AG09309 (cell line): ENCODE measurements around the gene HLA-G.

Experiments used
- DNase-seq: peaks from one replicate; pipeline ENCODE4 v3.0.0-alpha.2; 2010; ENCODE audit warnings: low read depth
- H3K4me3 ChIP-seq: 2 replicates; pipeline ENCODE4 v1.5.1; 2011; ENCODE audit warnings: mild to moderate bottlenecking, low read depth, low read length, moderate library complexity; ENCODE audit not compliant: control insufficient read depth
- CTCF ChIP-seq: IDR thresholded peaks from 2 replicates; pipeline ENCODE4 v1.5.1; 2011; ENCODE audit warnings: mild to moderate bottlenecking, low read depth, low read length, inconsistent platforms; ENCODE audit not compliant: insufficient read depth, control insufficient read depth; ENCODE audit errors: missing control alignments

Gene HLA-G

GRCh38 chr6:29858006-29858405 is 30.4 kb downstream of the HLA-G start:
- no peak for TF ChIP-seq CTCF
- DNase-seq = no peak
- no peak overlapping the region for H3K4me3 ChIP-seq

DNA sequence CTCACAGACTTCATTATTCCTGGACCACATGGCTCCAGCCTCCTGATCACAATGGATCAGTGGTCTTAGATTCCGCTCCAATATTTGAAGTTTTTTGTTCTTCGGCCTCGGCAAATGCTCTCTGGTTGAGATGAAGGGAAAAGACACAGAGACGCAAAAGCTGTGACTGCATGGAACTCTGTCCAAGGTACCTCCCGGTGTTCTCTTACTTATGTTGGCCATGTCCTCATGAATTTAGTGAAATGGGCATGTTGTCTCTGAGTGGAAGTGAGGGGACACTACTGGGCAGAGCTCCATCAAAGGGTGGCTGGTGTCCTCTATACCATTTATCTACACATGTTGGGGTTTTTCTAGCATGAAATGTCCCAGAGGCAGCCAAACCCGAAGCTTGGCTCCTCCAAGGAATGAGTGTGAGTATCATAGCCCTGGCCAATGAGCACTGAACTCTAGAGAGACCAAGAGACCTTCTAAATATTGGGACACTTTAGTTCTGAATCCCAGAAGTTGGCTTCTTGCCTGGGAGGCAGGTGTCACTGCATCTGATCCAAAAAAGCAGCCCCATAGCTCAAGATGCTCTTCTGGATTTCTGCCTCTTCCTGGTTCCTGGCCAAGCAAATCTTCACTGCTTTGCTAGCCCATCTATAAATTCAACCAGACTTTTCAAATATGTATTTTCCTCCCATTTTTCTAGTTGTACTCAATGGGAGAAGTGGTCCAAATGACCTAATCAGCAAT is 34.1 kb downstream of the HLA-G start:
- no peak for DNase-seq
- H3K4me3 ChIP-seq = no peak overlapping the region
- no peak for TF ChIP-seq CTCF

DNA sequence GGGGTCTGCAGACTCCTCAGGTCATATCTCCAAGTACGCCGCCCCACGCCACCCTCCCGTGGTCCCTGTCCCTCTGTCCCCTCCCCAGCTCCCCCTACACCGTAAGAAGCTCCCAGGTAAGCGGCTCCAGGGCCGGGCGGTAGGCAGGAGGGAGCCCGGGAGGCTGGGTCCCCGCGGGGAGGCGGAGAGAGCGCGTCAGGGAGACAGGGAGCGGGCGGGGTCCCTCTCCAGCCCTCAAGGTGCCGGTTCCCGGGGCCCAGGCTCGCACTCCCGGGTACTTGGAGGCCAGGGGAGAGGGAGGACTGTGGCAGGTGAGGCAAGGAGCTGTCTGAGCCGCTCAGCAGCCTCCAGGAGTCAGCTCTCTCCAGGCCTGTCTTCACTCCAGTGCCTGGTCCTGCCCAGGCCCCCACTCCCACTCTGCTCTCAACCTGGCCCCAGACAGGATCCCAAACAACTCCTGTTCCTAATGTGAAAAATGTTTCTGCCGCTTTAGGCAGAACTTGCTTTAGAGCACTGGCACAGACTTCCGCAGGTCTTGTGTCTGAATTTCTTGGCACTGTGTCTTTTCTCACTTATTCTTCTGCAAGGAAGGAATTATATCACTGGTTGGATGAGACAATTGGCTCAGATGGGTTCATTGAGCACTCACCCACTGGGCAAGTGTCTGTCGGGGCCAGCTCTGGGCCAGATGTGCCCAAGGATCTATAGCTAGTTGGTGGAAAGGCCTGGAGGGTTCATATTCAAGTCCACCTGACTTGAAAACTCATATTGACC is 36.6 kb downstream of the HLA-G start:
- DNase-seq = no peak
- no peak for TF ChIP-seq CTCF
- no peak overlapping the region for H3K4me3 ChIP-seq

DNA sequence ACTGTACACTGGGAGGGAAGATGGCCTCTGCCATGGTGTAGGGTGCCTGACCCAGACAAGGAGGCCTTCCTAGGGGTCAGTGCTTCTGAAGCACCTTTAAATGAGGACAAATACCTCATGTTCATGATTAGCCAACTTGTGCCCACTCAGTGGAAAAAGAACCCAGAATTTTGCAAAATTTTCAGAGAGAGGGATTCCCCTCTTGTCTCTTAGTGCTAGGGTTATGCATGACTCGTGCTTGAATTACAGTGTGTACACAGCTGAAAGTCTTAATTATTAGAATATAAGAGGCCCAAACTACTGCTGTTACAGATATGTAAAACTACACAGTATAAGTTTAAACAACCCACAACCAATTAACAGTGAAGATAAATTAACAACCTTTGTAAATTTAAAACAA is 38.0 kb downstream of the HLA-G start:
- TF ChIP-seq CTCF = no peak
- DNase-seq = no peak
- no peak overlapping the region for H3K4me3 ChIP-seq

- TF ChIP-seq CTCF = no peak
- H3K4me3 ChIP-seq = no peak overlapping the region
- no peak for DNase-seq
Measured at GRCh38 chr6:29870104-29870503, 42.5 kb downstream of the HLA-G start.

DNA sequence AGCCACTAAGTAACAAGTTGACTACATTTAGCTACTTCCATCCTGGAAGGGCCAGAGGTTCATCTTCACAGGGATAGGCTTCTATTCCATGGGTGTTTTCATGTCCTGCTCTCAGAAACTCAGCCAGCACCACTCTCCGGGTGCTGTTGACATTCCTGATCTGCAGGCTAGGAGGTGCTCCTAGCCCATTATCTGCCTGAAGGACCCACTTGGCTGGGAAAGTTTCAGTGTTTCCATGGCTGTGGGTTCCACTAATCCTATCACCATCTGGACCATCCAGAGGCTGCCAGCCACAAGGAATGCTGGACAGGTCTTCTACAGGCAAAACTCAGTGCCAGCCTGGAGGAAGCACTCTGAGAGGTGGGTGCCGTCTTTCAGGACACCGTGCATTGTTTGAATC is 45.2 kb downstream of the HLA-G start:
- DNase-seq = no peak
- H3K4me3 ChIP-seq = no peak overlapping the region
- no peak for TF ChIP-seq CTCF
